T-helper 2 cell treated with Interferon-gamma antibody and Interleukin-4, amounts not matched to agents 5 μg/mL and 100 μg/mL, for 36 hours (primary cell): ENCODE measurements around the gene ENO2.
A peak's percentile ranks its signal among the peaks of the same experiment; 100 is the strongest.
"Not testable (repeated sequence)": the region's sequence is repeated elsewhere in the genome, so short reads cannot be mapped to it uniquely, and the experiment has no call there.

ENCODE experiments used
- DNase-seq: peaks from one replicate; pipeline ENCODE4 v3.0.0; 2021; ENCODE audit warnings: low spot score
- H3K27ac Mint-ChIP-seq: one replicate; pipeline ENCODE4 v1.8.0; 2021; ENCODE audit warnings: mild to moderate bottlenecking, mixed read lengths
- H3K27me3 Mint-ChIP-seq: one replicate; pipeline ENCODE4 v1.8.0; 2021; ENCODE audit warnings: low read depth, mixed read lengths
- H3K36me3 Mint-ChIP-seq: one replicate; pipeline ENCODE4 v1.8.0; 2021; ENCODE audit warnings: low read depth, mixed read lengths
- H3K4me1 Mint-ChIP-seq: one replicate; pipeline ENCODE4 v1.8.0; 2021; ENCODE audit warnings: low read depth, mixed read lengths
- H3K4me3 Mint-ChIP-seq: one replicate; pipeline ENCODE4 v1.8.0; 2022; ENCODE audit warnings: mild to moderate bottlenecking, moderate library complexity, mixed read lengths
- H3K9me3 Mint-ChIP-seq: one replicate; pipeline ENCODE4 v1.8.0; 2021; ENCODE audit warnings: mixed read lengths

ENO2 gene

GRCh38 chr12:6892683-6893082 lies 21.7 kb upstream of the ENO2 start:
- not testable (repeated sequence) for H3K27me3 Mint-ChIP-seq, H3K9me3 Mint-ChIP-seq, DNase-seq, H3K36me3 Mint-ChIP-seq
- H3K4me1 Mint-ChIP-seq = peaks cover 12% of the 10 kb centered on the region
- peak overlapping the region; percentile 21 for H3K4me3 Mint-ChIP-seq
- H3K27ac Mint-ChIP-seq = peak overlapping the region; percentile 64

GRCh38 chr12:6894321-6894720 lies 20.1 kb upstream of the ENO2 start:
- Mint-ChIP-seq H3K36me3 (peaks cover 2% of the 10 kb centered on the region), H3K27ac (no peak overlapping the region), H3K9me3 (no peaks in the 10 kb centered on the region), H3K4me1 (peaks cover 12% of the 10 kb centered on the region), H3K27me3 (no peaks in the 10 kb centered on the region), H3K4me3 (no peak overlapping the region)
- no peak for DNase-seq

- Mint-ChIP-seq H3K36me3 (no peaks in the 10 kb centered on the region), H3K9me3 (no peaks in the 10 kb centered on the region), H3K4me1 (peaks cover 10% of the 10 kb centered on the region), H3K27me3 (no peaks in the 10 kb centered on the region), H3K27ac (no peak overlapping the region), H3K4me3 (no peak overlapping the region)
- DNase-seq = no peak
Measured at GRCh38 chr12:6896846-6897435, 17.4 kb upstream of the ENO2 start.

- Mint-ChIP-seq H3K36me3 (no peaks in the 10 kb centered on the region), H3K4me3 (no peak overlapping the region), H3K4me1 (peaks cover 13% of the 10 kb centered on the region), H3K27ac (no peak overlapping the region), H3K9me3 (no peaks in the 10 kb centered on the region), H3K27me3 (no peaks in the 10 kb centered on the region)
- no peak for DNase-seq
Measured at GRCh38 chr12:6899427-6899826, 15.0 kb upstream of the ENO2 start.

GRCh38 chr12:6899837-6900519 lies 14.4 kb upstream of the ENO2 start:
- Mint-ChIP-seq H3K4me3 (no peak overlapping the region), H3K27me3 (no peaks in the 10 kb centered on the region), H3K27ac (no peak overlapping the region), H3K36me3 (no peaks in the 10 kb centered on the region), H3K9me3 (no peaks in the 10 kb centered on the region), H3K4me1 (peaks cover 13% of the 10 kb centered on the region)
- no peak for DNase-seq

- Mint-ChIP-seq H3K36me3 (no peaks in the 10 kb centered on the region), H3K4me3 (no peak overlapping the region), H3K27ac (no peak overlapping the region), H3K9me3 (no peaks in the 10 kb centered on the region), H3K4me1 (peaks cover 13% of the 10 kb centered on the region), H3K27me3 (no peaks in the 10 kb centered on the region)
- no peak for DNase-seq
Measured at GRCh38 chr12:6902448-6902847, 11.9 kb upstream of the ENO2 start.

GRCh38 chr12:6903722-6904121 lies 10.7 kb upstream of the ENO2 start:
- DNase-seq = no peak
- H3K27ac Mint-ChIP-seq = no peak overlapping the region
- H3K9me3 Mint-ChIP-seq = no peaks in the 10 kb centered on the region
- H3K36me3 Mint-ChIP-seq = no peaks in the 10 kb centered on the region
- peaks cover 13% of the 10 kb centered on the region for H3K4me1 Mint-ChIP-seq
- H3K27me3 Mint-ChIP-seq = no peaks in the 10 kb centered on the region
- H3K4me3 Mint-ChIP-seq = no peak overlapping the region

GRCh38 chr12:6904280-6905276 lies 9.8 kb upstream of the ENO2 start, which contains the start of gene LRRC23:
Gene LRRC23 (plus strand): TSS chr12:6904822. CDS start chr12:6905634, 812 bp downstream.
- Mint-ChIP-seq H3K27me3 (no peaks in the 10 kb centered on the region), H3K4me1 (peaks cover 11% of the 10 kb centered on the region), H3K27ac (no peak within 1 kb of the TSS), H3K9me3 (no peaks in the 10 kb centered on the region), H3K36me3 (no peaks in the 10 kb centered on the region), H3K4me3 (no peak within 1 kb of the TSS)
- DNase-seq = peak; percentile 97

GRCh38 chr12:6905414-6906040 lies 8.9 kb upstream of the ENO2 start:
- Mint-ChIP-seq H3K4me3 (no peak overlapping the region), H3K4me1 (peaks cover 3% of the 10 kb centered on the region), H3K36me3 (no peaks in the 10 kb centered on the region), H3K27ac (no peak overlapping the region), H3K27me3 (no peaks in the 10 kb centered on the region), H3K9me3 (no peaks in the 10 kb centered on the region)
- DNase-seq = no peak

GRCh38 chr12:6908141-6908540 lies 6.2 kb upstream of the ENO2 start:
- not testable (repeated sequence) for H3K9me3 Mint-ChIP-seq, H3K27ac Mint-ChIP-seq, DNase-seq, H3K36me3 Mint-ChIP-seq, H3K4me3 Mint-ChIP-seq, H3K27me3 Mint-ChIP-seq, H3K4me1 Mint-ChIP-seq

- DNase-seq = no peak
- Mint-ChIP-seq H3K4me3 (no peak overlapping the region), H3K27me3 (no peaks in the 10 kb centered on the region), H3K4me1 (peaks cover 7% of the 10 kb centered on the region), H3K27ac (no peak overlapping the region), H3K36me3 (no peaks in the 10 kb centered on the region), H3K9me3 (no peaks in the 10 kb centered on the region)
Measured at GRCh38 chr12:6909421-6910145, 4.8 kb upstream of the ENO2 start.

- Mint-ChIP-seq H3K9me3 (no peaks in the 10 kb centered on the region), H3K36me3 (peaks cover 17% of the 10 kb centered on the region), H3K27ac (peak overlapping the region; percentile 81), H3K4me3 (peak overlapping the region; percentile 95), H3K4me1 (peaks cover 23% of the 10 kb centered on the region), H3K27me3 (no peaks in the 10 kb centered on the region)
- no peak for DNase-seq
Measured at GRCh38 chr12:6912164-6912935, 2.0 kb upstream of the ENO2 start.
